H1 (cell line): ENCODE results near the gene PAQR5. TPM values are rescaled to one million over a fixed set of nuclear protein-coding genes. Genes with fewer than 3 reads are reported as not detected.

Experiments used
- CTCF ChIA-PET: fragments of 300-600 bp; sonication (Branson Sonifier 250); formaldehyde crosslinking; loops from one replicate; lab custom pipeline; 2021; ENCODE audit not compliant: partially characterized antibody; lab: Charles Lee
- POLR2A ChIA-PET: fragments of 300-600 bp; sonication (Branson Sonifier 250); formaldehyde crosslinking; loops from one replicate; lab custom pipeline; 2021; ENCODE audit warnings: inconsistent platforms; ENCODE audit not compliant: partially characterized antibody; lab: Charles Lee
- DNase-seq, 2 experiments: peaks; one replicate each; pipeline versions ENCODE4 v3.0.0 to v3.0.0-alpha.2; 2010 to 2022; ENCODE audit warnings: low spot score in 2 of 2, low read depth in 1 of 2, mixed read lengths in 1 of 2
- FAIRE-seq: peaks from 2 replicates; lab custom pipeline; 2011; peaks lifted over from hg19 to GRCh38; lab: Jason Lieb, UNC
- H2AFZ ChIP-seq: 2 replicates; pipeline ENCODE4 v1.8.1; 2012; ENCODE audit warnings: low read length, inconsistent platforms
- H2AK5ac ChIP-seq: 2 replicates; pipeline ENCODE4 v1.6.1; 2013; ENCODE audit warnings: low read depth, low read length
- H2BK120ac ChIP-seq: replicated peaks from 2 replicates; pipeline ENCODE3; 2013; ENCODE audit warnings: low read depth, low read length, inconsistent platforms
- H2BK12ac ChIP-seq: 2 replicates; pipeline ENCODE4 v1.6.1; 2013; ENCODE audit warnings: low read depth, low read length
- H2BK15ac ChIP-seq: 2 replicates; pipeline ENCODE4 v1.6.1; 2013; ENCODE audit warnings: low read length
- H2BK20ac ChIP-seq: 2 replicates; pipeline ENCODE4 v1.6.1; 2013; ENCODE audit warnings: low read length
- H2BK5ac ChIP-seq: 2 replicates; pipeline ENCODE4 v1.6.1; 2013; ENCODE audit warnings: low read depth, low read length
- H3K14ac ChIP-seq: 2 replicates; pipeline ENCODE4 v1.6.1; 2013; ENCODE audit warnings: inconsistent platforms; ENCODE audit not compliant: insufficient read length
- H3K18ac ChIP-seq: 2 replicates; pipeline ENCODE4 v1.6.1; 2013; ENCODE audit warnings: low read length; ENCODE audit errors: extremely low read depth
- H3K23ac ChIP-seq: 2 replicates; pipeline ENCODE4 v1.6.1; 2013; ENCODE audit warnings: inconsistent platforms; ENCODE audit not compliant: insufficient read length
- H3K23me2 ChIP-seq: 2 replicates; pipeline ENCODE4 v1.6.1; 2013; ENCODE audit warnings: low read depth, low read length
- H3K27ac ChIP-seq: 2 replicates; pipeline ENCODE4 v1.6.1; 2011; ENCODE audit warnings: low read depth, low read length, inconsistent platforms
- H3K27me3 ChIP-seq, 4 experiments: replicated peaks in 1 of 4; 1 replicate in 1 of 4; 2 replicates in 3 of 4; pipeline versions ENCODE4 v1.6.1 to v1.8.1; 2011 to 2013; ENCODE audit warnings: low read length in 3 of 4, mild to moderate bottlenecking in 3 of 4, inconsistent platforms in 2 of 4, mixed read lengths in 2 of 4, moderate library complexity in 1 of 4; ENCODE audit not compliant: control insufficient read depth in 3 of 4, insufficient read depth in 3 of 4; ENCODE audit errors: extremely low read depth in 1 of 4
- H3K36me3 ChIP-seq, 4 experiments: 2 replicates each; pipeline versions ENCODE4 v1.6.1 to v1.8.1; 2011 to 2013; ENCODE audit warnings: mild to moderate bottlenecking in 4 of 4, low read length in 3 of 4, moderate library complexity in 2 of 4, control low read depth in 1 of 4, inconsistent platforms in 1 of 4; ENCODE audit not compliant: insufficient read depth in 4 of 4, control insufficient read depth in 2 of 4
- H3K4ac ChIP-seq: replicated peaks from 2 replicates; pipeline ENCODE3; 2013; ENCODE audit warnings: low read length, low read depth, mixed read lengths, inconsistent platforms; ENCODE audit not compliant: insufficient read length
- H3K4me1 ChIP-seq, 4 experiments: replicated peaks in 1 of 4; 1 replicate in 1 of 4; 2 replicates in 3 of 4; pipeline versions ENCODE4 v1.6.1 to v1.8.1; 2011 to 2013; ENCODE audit warnings: low read length in 3 of 4, inconsistent platforms in 2 of 4, mixed read lengths in 1 of 4; ENCODE audit not compliant: insufficient read depth in 4 of 4, control insufficient read depth in 3 of 4
- H3K4me2 ChIP-seq, 2 experiments: 2 replicates each; pipeline versions ENCODE4 v1.6.1 to v1.8.1; 2011 to 2013; ENCODE audit warnings: low read depth in 2 of 2, low read length in 2 of 2, control low read depth in 1 of 2, inconsistent platforms in 1 of 2, mild to moderate bottlenecking in 1 of 2; ENCODE audit not compliant: insufficient read depth in 1 of 2
- H3K4me3 ChIP-seq, 4 experiments: fragments of 200-600, 300-600 bp in 1 of 4; sonication (generic), shearing (Covaris generic), sonication (Bioruptor Twin) in 1 of 4; 2 replicates each; pipeline versions ENCODE4 v1.5.1 to v1.8.1; 2011 to 2016; ENCODE audit warnings: low read length in 4 of 4, low read depth in 3 of 4, control low read depth in 2 of 4, inconsistent platforms in 2 of 4, mild to moderate bottlenecking in 2 of 4, mixed read lengths in 1 of 4, moderate library complexity in 1 of 4; ENCODE audit not compliant: insufficient read depth in 2 of 4; ENCODE audit errors: extremely low read depth in 1 of 4
- H3K56ac ChIP-seq: replicated peaks from 2 replicates; pipeline ENCODE3; 2013; ENCODE audit warnings: low read depth, mild to moderate bottlenecking, mixed read lengths, low read length, inconsistent platforms; ENCODE audit not compliant: insufficient read length
- H3K79me1 ChIP-seq: 2 replicates; pipeline ENCODE4 v1.6.1; 2013; ENCODE audit warnings: low read depth, low read length, control low read depth
- H3K79me2 ChIP-seq, 2 experiments: 2 replicates each; pipeline versions ENCODE4 v1.6.1 to v1.8.1; 2012 to 2013; ENCODE audit warnings: low read length in 2 of 2, mild to moderate bottlenecking in 2 of 2, inconsistent platforms in 1 of 2; ENCODE audit not compliant: insufficient read depth in 2 of 2, control insufficient read depth in 1 of 2
- H3K9ac ChIP-seq, 4 experiments: replicated peaks in 1 of 4; 1 replicate in 1 of 4; 2 replicates in 3 of 4; pipeline versions ENCODE4 v1.6.1 to v1.8.1; 2011 to 2013; ENCODE audit warnings: low read depth in 3 of 4, low read length in 3 of 4, control low read depth in 2 of 4, mild to moderate bottlenecking in 2 of 4, moderate library complexity in 2 of 4, inconsistent platforms in 1 of 4; ENCODE audit errors: extremely low read depth in 1 of 4
- H3K9me3 ChIP-seq, 2 experiments: 2 replicates each; pipeline versions ENCODE4 v1.6.1 to v1.8.1; 2012 to 2013; ENCODE audit warnings: mild to moderate bottlenecking in 2 of 2, moderate library complexity in 2 of 2, control low read depth in 1 of 2, inconsistent platforms in 1 of 2, low read depth in 1 of 2, low read length in 1 of 2, mixed read lengths in 1 of 2; ENCODE audit not compliant: insufficient read depth in 2 of 2
- H4K20me1 ChIP-seq, 2 experiments: replicated peaks in 1 of 2; 2 replicates each; pipeline versions ENCODE3 to v1.8.1; 2011 to 2013; ENCODE audit warnings: inconsistent platforms in 2 of 2, low read length in 2 of 2, mild to moderate bottlenecking in 1 of 2; ENCODE audit not compliant: insufficient read depth in 2 of 2, control insufficient read depth in 1 of 2
- H4K5ac ChIP-seq: 2 replicates; pipeline ENCODE4 v1.6.1; 2013; ENCODE audit warnings: low read length, low read depth, mixed read lengths, inconsistent platforms; ENCODE audit not compliant: insufficient read length
- H4K8ac ChIP-seq: 2 replicates; pipeline ENCODE4 v1.8.0; 2013; ENCODE audit warnings: mild to moderate bottlenecking, moderate library complexity, low read length, inconsistent platforms; ENCODE audit not compliant: insufficient read depth; ENCODE audit errors: extremely low read depth
- H4K91ac ChIP-seq: replicated peaks from 2 replicates; pipeline ENCODE3; 2013; ENCODE audit warnings: low read length, mixed read lengths, inconsistent platforms; ENCODE audit not compliant: insufficient read length
- BACH1 ChIP-seq: IDR thresholded peaks from 2 replicates; pipeline ENCODE4 v1.6.1; 2012; ENCODE audit warnings: low read length, improper control_type of control experiment
- CREB1 ChIP-seq: IDR thresholded peaks from 2 replicates; pipeline ENCODE4 v1.6.1; 2012; ENCODE audit warnings: inconsistent platforms
- E2F6 ChIP-seq: IDR thresholded peaks from 2 replicates; pipeline ENCODE4 v1.6.1; 2012; ENCODE audit warnings: inconsistent platforms
- EGR1 ChIP-seq: IDR thresholded peaks from 2 replicates; pipeline ENCODE4 v1.6.1; 2011; ENCODE audit warnings: low read depth, low read length, borderline replicate concordance
- EP300 ChIP-seq, 2 experiments: IDR thresholded peaks; 1 replicate in 1 of 2; 2 replicates in 1 of 2; pipeline ENCODE4 v1.6.1; 2011 to 2012; ENCODE audit warnings: low read depth in 2 of 2, low read length in 2 of 2, mild to moderate bottlenecking in 2 of 2, borderline replicate concordance in 1 of 2, inconsistent platforms in 1 of 2, moderate library complexity in 1 of 2
- MAFK ChIP-seq: IDR thresholded peaks from 2 replicates; pipeline ENCODE4 v1.6.1; 2012; ENCODE audit warnings: low read depth, mild to moderate bottlenecking, improper control_type of control experiment, low read length
- NANOG ChIP-seq: IDR thresholded peaks from 2 replicates; pipeline ENCODE4 v1.6.1; 2011; ENCODE audit warnings: low read length, low read depth, mild to moderate bottlenecking, inconsistent platforms; ENCODE audit not compliant: insufficient read depth, poor library complexity, severe bottlenecking
- NRF1 ChIP-seq: IDR thresholded peaks from 2 replicates; pipeline ENCODE4 v1.6.1; 2011; ENCODE audit warnings: mild to moderate bottlenecking, low read depth, low read length, improper control_type of control experiment
- POLR2A ChIP-seq, 2 experiments: IDR thresholded peaks; 1 replicate in 1 of 2; 2 replicates in 1 of 2; pipeline ENCODE4 v1.6.1; 2011; ENCODE audit warnings: low read depth in 2 of 2, low read length in 2 of 2, mild to moderate bottlenecking in 2 of 2; ENCODE audit errors: control extremely low read depth in 1 of 2
- SIRT6 ChIP-seq: IDR thresholded peaks from one replicate; pipeline ENCODE4 v1.7.1; 2012; ENCODE audit warnings: low read length, inconsistent platforms
- SIX5 ChIP-seq: IDR thresholded peaks from 2 replicates; pipeline ENCODE4 v1.6.1; 2011; ENCODE audit warnings: mild to moderate bottlenecking, low read depth, low read length
- SUZ12 ChIP-seq: fragments of 200-600 bp; sonication (generic); IDR thresholded peaks from 2 replicates; pipeline ENCODE4 v1.6.1; 2012; ENCODE audit warnings: mild to moderate bottlenecking, inconsistent platforms, low read length, moderate library complexity, mixed read lengths
- TAF7 ChIP-seq: optimal IDR thresholded peaks from 2 replicates; pipeline ENCODE3; 2011; ENCODE audit warnings: low read depth, mild to moderate bottlenecking, inconsistent platforms, low read length, moderate library complexity, borderline replicate concordance
- USF2 ChIP-seq: IDR thresholded peaks from 2 replicates; pipeline ENCODE4 v1.6.1; 2011; ENCODE audit warnings: low read length, improper control_type of control experiment
- WGBS, 2 experiments: shearing (Covaris generic) in 1 of 2; methylation state at CpG; one replicate each; pipeline versions ENCODE4 v1.1.6 to v1.1.7; 2013 to 2015; ENCODE audit warnings: low lambda C conversion rate in 2 of 2, mixed read lengths in 2 of 2, inconsistent platforms in 1 of 2, low coverage in 1 of 2, missing lambda C conversion rate in 1 of 2; ENCODE audit not compliant: insufficient replicate concordance in 2 of 2, insufficient coverage in 1 of 2, insufficient read length in 1 of 2; ENCODE audit errors: extremely low coverage in 1 of 2, missing lambda C conversion rate in 1 of 2; 5-methylcytosine and 5-hydroxymethylcytosine counted together
- polyA plus RNA-seq, 7 experiments: library from polyadenylated mRNA; depleted of rRNA in 3 of 7; stranded (reverse) in 5 of 7; unstranded in 2 of 7; fragments of >200 nt in 5 of 7; fragments of 200-250 nt in 2 of 7; gene quantifications; 1 replicate in 5 of 7; 2 replicates in 1 of 7; 4 replicates in 1 of 7; pipeline versions ENCODE4 v1.2.1 to v1.2.3, GENCODE V29; 2011 to 2013; ENCODE audit warnings: missing spikeins in 2 of 7, mixed read lengths in 2 of 7
- total RNA-seq: library from RNA; stranded (reverse); fragmentation: NEBNext Ultra II Directional; extraction: Animal tissue kit (Norgen Biotek cat#: 25700); gene quantifications from 2 replicates; pipeline ENCODE4 v1.2.1, GENCODE V29; 2021

PAQR5 gene
- total and polyA plus RNA-seq, 2 of the 8 experiments (the other 6 are each of a cell fraction or from before 2014, with no cell fraction given): 8.7 to 18.1 TPM

GRCh38 chr15:69390575-69390974 is 91.9 kb downstream of the PAQR5 start:
- no peak overlapping the region for H2AK5ac ChIP-seq
- H2BK120ac ChIP-seq: no peak overlapping the region
- no peak overlapping the region for H3K56ac ChIP-seq
- no peaks in the 10 kb centered on the region for H3K79me2 ChIP-seq
- no peak overlapping the region for H2BK15ac ChIP-seq
- H3K27ac ChIP-seq: no peak overlapping the region
- FAIRE-seq: no peak
- H2BK5ac ChIP-seq: no peak overlapping the region
- H4K8ac ChIP-seq: no peak overlapping the region
- no peak overlapping the region for H4K5ac ChIP-seq
- H3K4me3 ChIP-seq: no peak overlapping the region
- H2AFZ ChIP-seq: no peak overlapping the region
- no peak overlapping the region for H2BK20ac ChIP-seq
- H3K79me1 ChIP-seq: no peaks in the 10 kb centered on the region
- ChIA-PET CTCF (no interaction called here), POLR2A (no interaction called here)
- H3K4ac ChIP-seq: no peak overlapping the region
- no peaks in the 10 kb centered on the region for H3K9me3 ChIP-seq
- no peaks in the 10 kb centered on the region for H3K27me3 ChIP-seq
- DNase-seq: no peak
- H3K14ac ChIP-seq: no peak overlapping the region
- H4K91ac ChIP-seq: no peak overlapping the region
- peaks cover 5% of the 10 kb centered on the region; the same call in 1 of the 2 replicates for H3K23me2 ChIP-seq
- H4K20me1 ChIP-seq: peaks cover 0 to 7% of the 10 kb centered on the region in 2 experiments
- WGBS, 2 experiments: 95% methylated on average over 2 of the region's 2 CpGs; no CpG with 5 or more reads in 1 of the 2 experiments
- H3K18ac ChIP-seq: no peak overlapping the region
- no peak overlapping the region for H3K23ac ChIP-seq
- peaks cover 0 to 17% (median 7%) of the 10 kb centered on the region in 4 experiments; a peak in 5 of 7 replicates for H3K4me1 ChIP-seq
- H3K9ac ChIP-seq: no peak overlapping the region
- H3K36me3 ChIP-seq: peaks cover 0 to 5% (median 0%) of the 10 kb centered on the region in 4 experiments; a peak in 1 of 8 replicates
- H3K4me2 ChIP-seq: no peak overlapping the region
- no peak overlapping the region for H2BK12ac ChIP-seq
- TF ChIP-seq MAFK: no peak
- TF ChIP-seq E2F6: no peak
- TF ChIP-seq NANOG: no peak
- no peak for TF ChIP-seq USF2
- TF ChIP-seq SUZ12: no peak
- TF ChIP-seq EGR1: no peak
- TF ChIP-seq CREB1: no peak
- TF ChIP-seq EP300 (IDR thresholded peaks at IDR 0.05; ENCODE audit: borderline replicate concordance in 1 of 2, low read depth in 2 of 2, low read length in 2 of 2): no peak
- no peak for TF ChIP-seq SIX5
- no peak for TF ChIP-seq SIRT6
- TF ChIP-seq NRF1: no peak
- TF ChIP-seq TAF7: no peak
- TF ChIP-seq BACH1: no peak
- TF ChIP-seq POLR2A (IDR thresholded peaks at IDR 0.05; ENCODE audit: control extremely low read depth in 1 of 2, low read depth in 2 of 2, low read length in 2 of 2): no peak
